MM.1S (cell line): ENCODE measurements around the gene RIIAD1.

Experiments
- EZH2 ChIP-seq: fragments of 300-600 bp; sonication (generic); optimal IDR thresholded peaks from 2 replicates; pipeline ENCODE3; 2017; ENCODE audit warnings: low read depth, mild to moderate bottlenecking, antibody characterized with exemption, low read length, mixed read lengths
- TF ChIP-seq, protein P1 (sequence below): fragments of 300-600 bp; sonication (generic); IDR thresholded peaks from 2 replicates; pipeline ENCODE4 v1.5.1; 2016; ENCODE audit warnings: antibody characterized with exemption, low read length, mixed read lengths

DNA sequence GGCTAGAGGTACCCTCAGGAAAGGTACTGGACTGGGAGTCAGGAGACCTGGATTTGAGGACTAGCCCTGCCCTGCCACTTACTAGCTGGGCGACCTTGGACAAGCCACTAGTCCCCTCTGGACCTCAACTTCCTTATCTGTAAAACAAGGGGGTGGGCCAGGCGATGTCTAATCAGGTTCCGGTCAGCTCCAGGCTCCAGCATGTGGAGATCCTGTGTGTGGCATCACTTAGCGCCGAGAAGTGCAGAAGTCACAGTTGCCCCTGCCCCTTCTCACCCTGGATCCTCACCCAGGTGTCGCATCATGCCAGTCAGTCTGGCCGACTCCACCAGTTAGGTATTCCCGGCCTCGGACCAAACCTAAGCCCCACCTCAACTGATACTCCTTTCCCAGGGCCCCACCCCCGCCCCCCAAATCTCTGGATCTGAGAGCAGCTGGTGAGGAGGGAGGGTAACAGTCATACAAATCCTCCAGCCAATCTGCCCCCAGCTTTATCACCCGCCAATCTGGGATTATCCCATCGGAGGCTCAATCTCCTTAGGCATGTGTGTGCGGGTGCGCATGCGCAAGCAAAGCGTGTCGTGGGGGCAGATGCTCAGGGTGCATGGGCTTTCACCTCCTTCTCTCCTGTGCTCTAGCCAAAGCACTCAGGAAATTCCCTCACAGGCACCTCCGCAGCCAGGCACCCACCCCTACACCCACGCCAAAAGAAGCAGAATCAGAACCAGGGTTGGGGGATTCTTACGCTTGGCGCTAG lies 10.1 kb upstream of the RIIAD1 start:
- TF ChIP-seq, protein P1, sequence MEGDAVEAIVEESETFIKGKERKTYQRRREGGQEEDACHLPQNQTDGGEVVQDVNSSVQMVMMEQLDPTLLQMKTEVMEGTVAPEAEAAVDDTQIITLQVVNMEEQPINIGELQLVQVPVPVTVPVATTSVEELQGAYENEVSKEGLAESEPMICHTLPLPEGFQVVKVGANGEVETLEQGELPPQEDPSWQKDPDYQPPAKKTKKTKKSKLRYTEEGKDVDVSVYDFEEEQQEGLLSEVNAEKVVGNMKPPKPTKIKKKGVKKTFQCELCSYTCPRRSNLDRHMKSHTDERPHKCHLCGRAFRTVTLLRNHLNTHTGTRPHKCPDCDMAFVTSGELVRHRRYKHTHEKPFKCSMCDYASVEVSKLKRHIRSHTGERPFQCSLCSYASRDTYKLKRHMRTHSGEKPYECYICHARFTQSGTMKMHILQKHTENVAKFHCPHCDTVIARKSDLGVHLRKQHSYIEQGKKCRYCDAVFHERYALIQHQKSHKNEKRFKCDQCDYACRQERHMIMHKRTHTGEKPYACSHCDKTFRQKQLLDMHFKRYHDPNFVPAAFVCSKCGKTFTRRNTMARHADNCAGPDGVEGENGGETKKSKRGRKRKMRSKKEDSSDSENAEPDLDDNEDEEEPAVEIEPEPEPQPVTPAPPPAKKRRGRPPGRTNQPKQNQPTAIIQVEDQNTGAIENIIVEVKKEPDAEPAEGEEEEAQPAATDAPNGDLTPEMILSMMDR, result no peak
- TF ChIP-seq EZH2, result no peak
